Activated T-helper 1 cell treated with anti-CD3 and anti-CD28 coated beads, Interleukin-2, amount 50 U/mL, for 16 hours (primary cell): ENCODE data around the gene TRAF2.

Experiments used
- DNase-seq, 2 donors: peaks; one replicate each; pipeline ENCODE4 v3.0.0-alpha.2; 2020; ENCODE audit warnings: low read depth in 1 of 2, low spot score in 1 of 2

The TRAF2 gene

GRCh38 chr9:136847088-136847825 is 39.1 kb upstream of the TRAF2 start:
- DNase-seq = no peak

- peak; percentile 37 to 47 for DNase-seq
Observed at GRCh38 chr9:136847826-136848392, 38.4 kb upstream of the TRAF2 start.

- no peak for DNase-seq
Observed at GRCh38 chr9:136848393-136849037, 37.8 kb upstream of the TRAF2 start.

GRCh38 chr9:136849038-136849959 is 37.0 kb upstream of the TRAF2 start, which contains the start of gene PHPT1:
Gene PHPT1, plus strand, starts transcription at chr9:136849409. Its CDS starts 22 bp downstream, at chr9:136849431.
- DNase-seq = peak; percentile 89 to 92

- DNase-seq = no peak
Observed at GRCh38 chr9:136849960-136850865, 36.1 kb upstream of the TRAF2 start.

- no peak for DNase-seq
Observed at GRCh38 chr9:136850866-136851775, 35.2 kb upstream of the TRAF2 start.

GRCh38 chr9:136851941-136852663 is 34.2 kb upstream of the TRAF2 start, which contains the start of gene MAMDC4:
Gene MAMDC4, plus strand, starts transcription at chr9:136852346. Its CDS starts 71 bp downstream, at chr9:136852417.
- no peak for DNase-seq

- DNase-seq = no peak
Observed at GRCh38 chr9:136852664-136853595, 33.4 kb upstream of the TRAF2 start.

- no peak for DNase-seq
Observed at GRCh38 chr9:136853596-136854112, 32.7 kb upstream of the TRAF2 start.

GRCh38 chr9:136854113-136854841 is 32.0 kb upstream of the TRAF2 start:
- DNase-seq = no peak

GRCh38 chr9:136854842-136855460 is 31.4 kb upstream of the TRAF2 start:
- no peak for DNase-seq

GRCh38 chr9:136855461-136856078 is 30.7 kb upstream of the TRAF2 start:
- DNase-seq = no peak

GRCh38 chr9:136856079-136856476 is 30.2 kb upstream of the TRAF2 start:
- no peak for DNase-seq

GRCh38 chr9:136856541-136857141 is 29.7 kb upstream of the TRAF2 start:
- no peak for DNase-seq

- no peak for DNase-seq
Observed at GRCh38 chr9:136857166-136857565, 29.1 kb upstream of the TRAF2 start.
